HepG2 (cell line): ENCODE results near the gene TEX35. TPM values are rescaled to one million over a fixed set of nuclear protein-coding genes. Genes with fewer than 3 reads are reported as not detected.

Source experiments
- ATF7-NPFF ChIP-seq: sonication (generic); formaldehyde crosslinking; IDR thresholded peaks from 2 replicates; pipeline ENCODE4 v1.8.1; 2023; ENCODE audit warnings: mild to moderate bottlenecking, low read depth, missing genetic modification reagents, moderate library complexity
- CSRNP2 ChIP-seq: sonication (generic); formaldehyde crosslinking; conservative IDR thresholded peaks from 2 replicates; pipeline ENCODE4 v1.8.0; 2022; ENCODE audit warnings: low read depth, missing genetic modification reagents
- EP300 ChIP-seq, 3 experiments: sonication (generic) in 1 of 3; formaldehyde crosslinking in 1 of 3; IDR thresholded peaks; 2 replicates each; pipeline versions ENCODE4 v1.5.1 to v1.6.1; 2011 to 2020; ENCODE audit warnings: low read depth in 2 of 3, low read length in 2 of 3, borderline replicate concordance in 1 of 3, improper control_type of control experiment in 1 of 3, mild to moderate bottlenecking in 1 of 3, missing genetic modification reagents in 1 of 3, moderate library complexity in 1 of 3
- MXI1 ChIP-seq: IDR thresholded peaks from 3 replicates; pipeline ENCODE4 v1.6.1; 2012; ENCODE audit warnings: low read depth, low read length, inconsistent platforms, borderline replicate concordance
- ZNF607 ChIP-seq: sonication (generic); formaldehyde crosslinking; IDR thresholded peaks from 2 replicates; pipeline ENCODE4 v1.5.1; 2020; ENCODE audit warnings: missing genetic modification reagents, mild to moderate bottlenecking, borderline replicate concordance
- ZNF629 ChIP-seq: sonication (generic); formaldehyde crosslinking; conservative IDR thresholded peaks from 2 replicates; pipeline ENCODE4 v1.5.0; 2020; ENCODE audit warnings: missing genetic modification reagents
- ZSCAN25 ChIP-seq: sonication (generic); formaldehyde crosslinking; IDR thresholded peaks from 2 replicates; pipeline ENCODE4 v1.8.0; 2022; ENCODE audit warnings: mild to moderate bottlenecking, missing genetic modification reagents
- polyA plus RNA-seq, 8 experiments: library from polyadenylated mRNA; depleted of rRNA in 3 of 8; stranded (reverse) in 7 of 8; unstranded in 1 of 8; fragments of >200 nt; fragmentation: Illumina TruSeq in 4 of 8; extraction: Trizol in 4 of 8; gene quantifications; 2 replicates each; pipeline versions ENCODE4 v1.2.1 to v1.2.3, GENCODE V29; 2011 to 2016; ENCODE audit warnings: low read depth in 4 of 8, missing spikeins in 1 of 8, mixed read lengths in 1 of 8; ENCODE audit not compliant: insufficient read depth in 1 of 8
- total RNA-seq, 5 experiments: library from RNA; depleted of rRNA; stranded (reverse); fragments of >200 nt; fragmentation: Illumina TruSeq; extraction: Trizol; gene quantifications; 2 replicates each; pipeline ENCODE4 v1.2.3, GENCODE V29; 2016; ENCODE audit warnings: low read depth in 1 of 5
- TF ChIP-seq, protein P1 (sequence below): fragments of 450-650 bp; IDR thresholded peaks from 2 replicates; pipeline ENCODE4 v1.6.1; 2016
- TF ChIP-seq, protein P2 (sequence below): sonication (generic); formaldehyde crosslinking; IDR thresholded peaks from 2 replicates; pipeline ENCODE4 v1.4.0; 2020; ENCODE audit warnings: mild to moderate bottlenecking, missing genetic modification reagents, borderline replicate concordance

The TEX35 gene
- total and polyA plus RNA-seq, 2 of the 13 experiments (the other 11 are each of a cell fraction or from before 2014, with no cell fraction given), result not detected

- TF ChIP-seq ZNF607 (CRISPR knock-in tag), result no peak
- no peak for TF ChIP-seq ATF7-NPFF
- TF ChIP-seq, protein P1, sequence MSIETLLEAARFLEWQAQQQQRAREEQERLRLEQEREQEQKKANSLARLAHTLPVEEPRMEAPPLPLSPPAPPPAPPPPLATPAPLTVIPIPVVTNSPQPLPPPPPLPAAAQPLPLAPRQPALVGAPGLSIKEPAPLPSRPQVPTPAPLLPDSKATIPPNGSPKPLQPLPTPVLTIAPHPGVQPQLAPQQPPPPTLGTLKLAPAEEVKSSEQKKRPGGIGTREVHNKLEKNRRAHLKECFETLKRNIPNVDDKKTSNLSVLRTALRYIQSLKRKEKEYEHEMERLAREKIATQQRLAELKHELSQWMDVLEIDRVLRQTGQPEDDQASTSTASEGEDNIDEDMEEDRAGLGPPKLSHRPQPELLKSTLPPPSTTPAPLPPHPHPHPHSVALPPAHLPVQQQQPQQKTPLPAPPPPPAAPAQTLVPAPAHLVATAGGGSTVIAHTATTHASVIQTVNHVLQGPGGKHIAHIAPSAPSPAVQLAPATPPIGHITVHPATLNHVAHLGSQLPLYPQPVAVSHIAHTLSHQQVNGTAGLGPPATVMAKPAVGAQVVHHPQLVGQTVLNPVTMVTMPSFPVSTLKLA, result no peak
- TF ChIP-seq MXI1, result no peak
- TF ChIP-seq CSRNP2 (CRISPR knock-in tag), result no peak
- TF ChIP-seq, protein P2, sequence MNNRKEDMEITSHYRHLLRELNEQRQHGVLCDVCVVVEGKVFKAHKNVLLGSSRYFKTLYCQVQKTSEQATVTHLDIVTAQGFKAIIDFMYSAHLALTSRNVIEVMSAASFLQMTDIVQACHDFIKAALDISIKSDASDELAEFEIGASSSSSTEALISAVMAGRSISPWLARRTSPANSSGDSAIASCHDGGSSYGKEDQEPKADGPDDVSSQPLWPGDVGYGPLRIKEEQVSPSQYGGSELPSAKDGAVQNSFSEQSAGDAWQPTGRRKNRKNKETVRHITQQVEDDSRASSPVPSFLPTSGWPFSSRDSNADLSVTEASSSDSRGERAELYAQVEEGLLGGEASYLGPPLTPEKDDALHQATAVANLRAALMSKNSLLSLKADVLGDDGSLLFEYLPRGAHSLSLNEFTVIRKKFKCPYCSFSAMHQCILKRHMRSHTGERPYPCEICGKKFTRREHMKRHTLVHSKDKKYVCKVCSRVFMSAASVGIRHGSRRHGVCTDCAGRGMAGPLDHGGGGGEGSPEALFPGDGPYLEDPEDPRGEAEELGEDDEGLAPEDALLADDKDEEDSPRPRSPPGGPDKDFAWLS (CRISPR knock-in tag), result 0 out of 2 replicates have a peak, but pooled peaks have one; percentile 2
- TF ChIP-seq EP300 (IDR thresholded peaks at IDR 0.05; ENCODE audit: low read depth in 2 of 2, low read length in 2 of 2), result no peak
- no peak for TF ChIP-seq EP300 (CRISPR knock-in tag; IDR thresholded peaks at IDR 0.05; ENCODE audit: borderline replicate concordance)
- TF ChIP-seq ZNF629 (CRISPR knock-in tag), result no peak
- no peak for TF ChIP-seq ZSCAN25 (CRISPR knock-in tag)
These were observed 26.4 kb downstream of the TEX35 start (continued) for GRCh38 chr1:178539291-178539690.
